OCI-LY7 (cell line): ENCODE results near the gene ETV1.

Experiments used
- CTCF ChIP-seq: fragments of 200-600 bp; sonication (generic); conservative IDR thresholded peaks from 2 replicates; pipeline ENCODE4 v1.5.1; 2014; ENCODE audit warnings: mild to moderate bottlenecking, antibody characterized with exemption, low read length, moderate library complexity, mixed read lengths
- EZH2phosphoT487 ChIP-seq: fragments of 200-600 bp; sonication (generic); IDR thresholded peaks from 2 replicates; pipeline ENCODE4 v1.6.1; 2018; ENCODE audit warnings: low read depth, borderline replicate concordance, mild to moderate bottlenecking, mixed run types, antibody characterized with exemption, low read length, moderate library complexity, mixed read lengths

GRCh38 chr7:13894377-13894776 is 95.1 kb downstream of the ETV1 start:
- TF ChIP-seq CTCF (no peak), EZH2phosphoT487 (no peak)
